Vagina (tissue), 2 donors: ENCODE measurements around the gene ARHGEF11. TPM values are rescaled to one million over a fixed set of nuclear protein-coding genes. Genes with fewer than 3 reads are reported as not detected.

Source experiments
- DNase-seq, 2 donors: peaks; one replicate each; pipeline ENCODE4 v3.0.0-alpha.2; 2017; ENCODE audit errors: extremely low spot score in 2 of 2
- H3K27ac ChIP-seq: fragments of 200-600 bp; sonication (generic); one replicate; pipeline ENCODE4 v1.5.1; 2019
- H3K27me3 ChIP-seq: fragments of 200-600 bp; sonication (generic); one replicate; pipeline ENCODE4 v1.5.1; 2019
- H3K36me3 ChIP-seq, 2 donors: fragments of 200-600 bp; sonication (generic); one replicate each; pipeline ENCODE4 v1.5.1; 2017 to 2019
- H3K4me1 ChIP-seq: fragments of 200-600 bp; sonication (generic); one replicate; pipeline ENCODE4 v1.5.1; 2019
- H3K4me3 ChIP-seq, 2 donors: fragments of 200-600 bp; sonication (generic); 1 replicate in 1 of 2; 2 replicates in 1 of 2; pipeline ENCODE4 v1.5.1; 2016 to 2019
- H3K9me3 ChIP-seq: fragments of 200-600 bp; sonication (generic); one replicate; pipeline ENCODE4 v1.5.1; 2019
- POLR2A ChIP-seq, 2 donors: fragments of 450-650 bp; IDR thresholded peaks; one replicate each; pipeline ENCODE4 v1.6.1; 2017; ENCODE audit warnings: antibody characterized with exemption in 2 of 2, mild to moderate bottlenecking in 2 of 2, moderate library complexity in 2 of 2
- POLR2AphosphoS5 ChIP-seq, 2 donors: sonication (generic); formaldehyde crosslinking; IDR thresholded peaks; one replicate each; pipeline ENCODE4 v1.9.0; 2017; ENCODE audit warnings: antibody characterized with exemption in 2 of 2, mild to moderate bottlenecking in 2 of 2, low read depth in 1 of 2; ENCODE audit not compliant: insufficient read depth in 1 of 2
- intact Hi-C: fragments of 100-400 bp; cut with DNase I; formaldehyde crosslinking; loops from one replicate; pipeline ENCODE4 v1.15.1; 2023
- total RNA-seq: library from RNA; depleted of rRNA; stranded (reverse); fragments of >200 nt; gene quantifications from one replicate; pipeline ENCODE4 v1.2.3, GENCODE V29; 2016
- TF ChIP-seq, protein P1 (sequence below), 3 experiments: fragments of 450-650 bp in 2 of 3; fragments of 200-600 bp in 1 of 3; sonication (generic) in 1 of 3; IDR thresholded peaks; one replicate each; pipeline ENCODE4 v1.5.1; 2017 to 2019; ENCODE audit warnings: antibody characterized with exemption in 3 of 3, mild to moderate bottlenecking in 2 of 3, moderate library complexity in 2 of 3

The ARHGEF11 gene
- total RNA-seq, 1 donor from 2014 or later = 29.2 TPM

DNA sequence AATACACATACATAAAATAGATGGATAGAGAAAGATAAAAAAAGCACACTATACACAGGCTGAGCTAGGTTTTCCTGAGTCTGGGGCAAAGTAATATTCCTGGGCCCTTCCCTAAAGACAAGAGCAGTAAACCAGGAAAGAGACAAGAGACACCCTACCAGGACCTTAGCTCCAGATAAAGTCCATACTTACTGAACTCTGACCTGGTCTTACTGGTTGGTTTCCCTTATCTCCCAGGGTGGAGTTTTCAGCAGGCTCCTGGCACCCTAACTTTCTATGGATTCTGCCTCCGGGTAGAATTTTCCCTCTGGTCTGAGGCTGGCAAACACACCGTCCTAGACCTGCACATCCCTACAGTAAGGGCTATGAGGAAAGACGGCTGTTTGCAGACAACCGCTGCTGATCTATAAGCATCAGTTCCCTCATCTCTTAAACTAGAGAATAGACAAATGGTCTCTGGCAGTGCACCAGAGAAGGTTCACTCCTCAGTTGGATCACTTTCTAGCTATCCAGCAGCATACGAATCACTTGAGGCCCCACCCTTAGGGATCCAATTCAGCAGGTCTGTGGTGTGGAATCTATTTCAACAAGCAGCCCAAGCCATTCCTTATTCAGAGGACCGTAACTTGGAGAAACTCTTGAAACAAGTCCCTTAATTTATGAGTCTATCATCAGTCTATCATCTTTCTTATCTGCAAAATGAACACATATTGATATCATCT lies 52.0 kb downstream of the ARHGEF11 start:
- H3K9me3 ChIP-seq = no peaks in the 10 kb centered on the region
- H3K36me3 ChIP-seq = no peaks in the 10 kb centered on the region
- intact Hi-C loops = no loop called here

DNA sequence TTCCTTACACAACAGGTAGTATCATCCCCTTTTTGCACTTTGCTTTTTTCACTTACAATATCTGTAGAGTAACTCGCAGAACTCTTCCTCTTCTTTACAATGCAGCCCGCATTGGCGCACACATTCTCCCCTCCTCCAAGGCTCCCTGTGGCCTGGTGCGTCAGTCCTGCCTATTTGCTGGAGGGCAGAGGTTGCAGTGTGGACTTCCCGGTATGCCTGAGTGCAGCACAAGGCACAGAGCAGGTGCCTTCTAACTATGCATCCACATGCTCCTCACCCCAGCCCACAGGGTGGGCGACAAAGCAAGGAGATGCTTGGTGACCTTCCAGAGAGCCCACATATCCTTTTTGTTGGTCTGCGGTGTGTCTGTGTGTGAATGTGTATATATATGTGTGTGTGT lies 53.3 kb downstream of the ARHGEF11 start:
- Histone ChIP-seq H3K4me1 (no peaks in the 10 kb centered on the region), H3K4me3 (no peak overlapping the region), H3K9me3 (no peaks in the 10 kb centered on the region), H3K27ac (no peak overlapping the region), H3K36me3 (no peaks in the 10 kb centered on the region), H3K27me3 (no peaks in the 10 kb centered on the region)
- no peak for TF ChIP-seq POLR2AphosphoS5 (IDR thresholded peaks at IDR 0.05; ENCODE audit: insufficient read depth in 1 of 2, low read depth in 1 of 2)
- TF ChIP-seq POLR2A (IDR thresholded peaks at IDR 0.05) = no peak
- DNase-seq = no peak
- intact Hi-C loops = no loop called here

More for the DNA sequence above, 52.0 kb downstream of the ARHGEF11 start:
- H3K4me1 ChIP-seq = no peaks in the 10 kb centered on the region
- no peaks in the 10 kb centered on the region for H3K27me3 ChIP-seq
- no peak overlapping the region for H3K4me3 ChIP-seq
- no peak for DNase-seq
- no peak for TF ChIP-seq POLR2A (IDR thresholded peaks at IDR 0.05)
- no peak overlapping the region for H3K27ac ChIP-seq

DNA sequence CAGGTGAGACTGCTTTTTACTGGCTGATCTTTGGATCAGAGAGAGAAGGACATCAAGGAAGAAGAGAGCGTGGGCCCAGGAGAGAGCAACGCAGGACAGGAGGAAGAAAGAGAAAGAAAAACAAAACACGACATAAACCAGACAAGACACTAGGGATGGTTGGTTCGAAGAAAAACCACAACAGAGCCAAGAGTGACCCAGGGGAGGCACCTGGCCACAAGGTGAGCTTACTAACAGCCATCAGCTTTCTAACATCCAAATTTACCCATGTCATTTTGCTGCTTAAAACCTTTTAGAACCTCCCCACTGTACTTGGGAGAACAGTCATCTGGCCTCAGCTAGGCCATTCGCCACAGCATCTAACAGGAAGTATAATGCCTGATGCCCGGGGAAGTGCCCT lies 57.8 kb downstream of the ARHGEF11 start:
- DNase-seq = no peak
- Histone ChIP-seq H3K4me1 (no peaks in the 10 kb centered on the region), H3K9me3 (no peaks in the 10 kb centered on the region), H3K4me3 (no peak overlapping the region), H3K27ac (no peak overlapping the region), H3K36me3 (peaks cover 0 to 34% of the 10 kb centered on the region in 2 donors), H3K27me3 (no peaks in the 10 kb centered on the region)
- TF ChIP-seq POLR2AphosphoS5 (IDR thresholded peaks at IDR 0.05; ENCODE audit: insufficient read depth in 1 of 2, low read depth in 1 of 2) = no peak
- TF ChIP-seq, protein P1, sequence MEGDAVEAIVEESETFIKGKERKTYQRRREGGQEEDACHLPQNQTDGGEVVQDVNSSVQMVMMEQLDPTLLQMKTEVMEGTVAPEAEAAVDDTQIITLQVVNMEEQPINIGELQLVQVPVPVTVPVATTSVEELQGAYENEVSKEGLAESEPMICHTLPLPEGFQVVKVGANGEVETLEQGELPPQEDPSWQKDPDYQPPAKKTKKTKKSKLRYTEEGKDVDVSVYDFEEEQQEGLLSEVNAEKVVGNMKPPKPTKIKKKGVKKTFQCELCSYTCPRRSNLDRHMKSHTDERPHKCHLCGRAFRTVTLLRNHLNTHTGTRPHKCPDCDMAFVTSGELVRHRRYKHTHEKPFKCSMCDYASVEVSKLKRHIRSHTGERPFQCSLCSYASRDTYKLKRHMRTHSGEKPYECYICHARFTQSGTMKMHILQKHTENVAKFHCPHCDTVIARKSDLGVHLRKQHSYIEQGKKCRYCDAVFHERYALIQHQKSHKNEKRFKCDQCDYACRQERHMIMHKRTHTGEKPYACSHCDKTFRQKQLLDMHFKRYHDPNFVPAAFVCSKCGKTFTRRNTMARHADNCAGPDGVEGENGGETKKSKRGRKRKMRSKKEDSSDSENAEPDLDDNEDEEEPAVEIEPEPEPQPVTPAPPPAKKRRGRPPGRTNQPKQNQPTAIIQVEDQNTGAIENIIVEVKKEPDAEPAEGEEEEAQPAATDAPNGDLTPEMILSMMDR (IDR thresholded peaks at IDR 0.05) = no peak
- no peak for TF ChIP-seq POLR2A (IDR thresholded peaks at IDR 0.05)
- intact Hi-C loops = no loop called here

DNA sequence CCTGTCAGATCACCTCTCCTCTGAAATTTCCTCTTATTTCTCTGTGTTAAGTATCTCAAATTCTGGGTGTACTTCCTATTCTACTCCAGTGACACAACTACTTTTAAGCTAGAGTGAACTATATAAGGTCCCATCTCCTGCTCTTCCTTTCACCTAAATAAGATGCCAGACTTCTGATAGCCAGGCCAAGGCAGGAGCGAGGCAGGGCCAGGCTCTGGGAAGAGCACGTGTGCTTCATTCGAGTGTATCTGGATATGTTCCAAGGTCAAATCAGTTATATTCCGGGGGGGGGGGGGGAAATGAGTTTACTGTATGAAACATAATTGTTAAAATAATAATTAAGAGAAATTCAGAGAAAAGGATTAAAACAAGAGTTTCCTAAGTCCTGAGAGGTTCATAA lies 65.0 kb downstream of the ARHGEF11 start:
- H3K27ac ChIP-seq = no peak overlapping the region
- no peaks in the 10 kb centered on the region for H3K27me3 ChIP-seq
- no peaks in the 10 kb centered on the region for H3K9me3 ChIP-seq
- peaks cover 0 to 59% of the 10 kb centered on the region in 2 donors for H3K36me3 ChIP-seq
- no peak overlapping the region for H3K4me3 ChIP-seq
- DNase-seq = no peak
- TF ChIP-seq POLR2A (IDR thresholded peaks at IDR 0.05) = no peak
- TF ChIP-seq, protein P1 (IDR thresholded peaks at IDR 0.05) = no peak
- TF ChIP-seq POLR2AphosphoS5 (IDR thresholded peaks at IDR 0.05; ENCODE audit: insufficient read depth in 1 of 2, low read depth in 1 of 2) = no peak
- H3K4me1 ChIP-seq = no peaks in the 10 kb centered on the region
- intact Hi-C loops = no loop called here

DNA sequence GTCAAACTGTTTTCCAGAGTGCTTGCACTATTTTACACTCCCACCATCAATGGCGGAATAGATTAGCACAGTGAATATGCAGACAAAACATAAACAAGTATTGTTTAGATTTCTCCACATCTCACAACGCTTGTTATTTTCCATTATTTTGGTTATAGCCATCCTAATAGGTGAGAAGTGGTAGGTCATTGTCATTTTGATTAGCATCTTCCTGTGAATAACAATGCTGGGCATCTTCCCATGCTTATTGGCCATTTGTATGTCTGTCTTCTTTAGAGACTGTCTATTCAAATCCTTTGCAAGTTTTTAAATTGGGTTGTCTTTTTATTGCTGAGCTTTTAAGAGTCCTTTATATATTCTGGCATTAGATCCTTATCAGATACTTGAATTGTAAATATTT lies 70.5 kb downstream of the ARHGEF11 start:
- no peaks in the 10 kb centered on the region for H3K9me3 ChIP-seq
- no peaks in the 10 kb centered on the region for H3K27me3 ChIP-seq
- DNase-seq = no peak
- no peak overlapping the region for H3K4me3 ChIP-seq
- no peak overlapping the region for H3K27ac ChIP-seq
- peaks cover 0 to 61% of the 10 kb centered on the region in 2 donors for H3K36me3 ChIP-seq
- TF ChIP-seq, protein P1 (IDR thresholded peaks at IDR 0.05) = no peak
- no peak for TF ChIP-seq POLR2A (IDR thresholded peaks at IDR 0.05)
- no peak for TF ChIP-seq POLR2AphosphoS5 (IDR thresholded peaks at IDR 0.05; ENCODE audit: insufficient read depth in 1 of 2, low read depth in 1 of 2)
- intact Hi-C loops = no loop called here
- no peaks in the 10 kb centered on the region for H3K4me1 ChIP-seq

DNA sequence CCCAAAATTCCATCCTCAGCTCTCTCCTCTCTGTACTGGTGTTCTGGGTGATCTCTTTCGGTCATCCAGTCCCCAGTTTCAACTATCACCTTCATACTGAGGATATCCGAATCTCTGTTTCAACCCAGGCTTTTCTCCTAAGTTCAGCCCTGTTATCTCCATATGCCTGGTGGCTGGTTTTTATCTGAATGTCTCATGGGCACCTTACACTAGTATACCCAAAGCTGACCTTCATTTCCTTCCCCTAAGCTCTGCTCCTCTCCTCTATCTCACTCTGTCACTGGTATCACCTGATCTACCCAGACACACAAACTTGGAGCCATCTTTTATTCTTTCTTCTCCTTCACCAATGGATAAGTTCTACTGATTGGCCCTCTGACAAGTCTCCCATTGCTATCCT lies 72.1 kb downstream of the ARHGEF11 start:
- TF ChIP-seq POLR2AphosphoS5 (IDR thresholded peaks at IDR 0.05; ENCODE audit: insufficient read depth in 1 of 2, low read depth in 1 of 2) (no peak), POLR2A (IDR thresholded peaks at IDR 0.05) (no peak)
- TF ChIP-seq, protein P1 (IDR thresholded peaks at IDR 0.05) = no peak
- Histone ChIP-seq H3K4me3 (no peak overlapping the region), H3K27me3 (no peaks in the 10 kb centered on the region), H3K36me3 (peaks cover 0 to 61% of the 10 kb centered on the region in 2 donors), H3K27ac (no peak overlapping the region), H3K4me1 (no peaks in the 10 kb centered on the region), H3K9me3 (no peaks in the 10 kb centered on the region)
- intact Hi-C loops = no loop called here
- DNase-seq = no peak
